Upper lobe of left lung (tissue), 6 donors: ENCODE measurements around the gene FAM81A. TPM values are rescaled to one million over a fixed set of nuclear protein-coding genes. Genes with fewer than 3 reads are reported as not detected.

ENCODE experiments used
- ATAC-seq, 2 donors: fragments of 200-7000 bp; cut with Tn5 transposase; one replicate each; pipeline ENCODE4 v1.9.1; 2022; ENCODE audit warnings: mild to moderate bottlenecking in 2 of 2, moderate library complexity in 2 of 2; ENCODE audit not compliant: low FRiP score in 2 of 2
- DNase-seq, 2 donors: peaks; one replicate each; pipeline ENCODE4 v3.0.0-alpha.2; 2019 to 2020
- H3K27ac ChIP-seq, 4 donors: fragments of 200-600 bp; sonication (generic); one replicate each; pipeline ENCODE4 v1.5.1; 2016 to 2019
- H3K27me3 ChIP-seq, 4 donors: fragments of 200-600 bp; sonication (generic); one replicate each; pipeline ENCODE4 v1.5.1; 2017 to 2019
- H3K36me3 ChIP-seq, 4 donors: fragments of 200-600 bp; sonication (generic); one replicate each; pipeline ENCODE4 v1.5.1; 2016 to 2019
- H3K4me1 ChIP-seq, 4 donors: fragments of 200-600 bp; sonication (generic); one replicate each; pipeline ENCODE4 v1.5.1; 2018 to 2019
- H3K4me3 ChIP-seq, 4 donors: fragments of 200-600 bp; sonication (generic); one replicate each; pipeline ENCODE4 v1.5.1; 2017 to 2019; ENCODE audit warnings: mild to moderate bottlenecking in 2 of 4, moderate library complexity in 1 of 4
- H3K9me3 ChIP-seq, 4 donors: fragments of 200-600 bp; sonication (generic); one replicate each; pipeline ENCODE4 v1.5.1; 2018 to 2019
- CTCF ChIP-seq, 6 experiments: fragments of 450-650 bp in 4 of 6; fragments of 200-600 bp in 2 of 6; sonication (generic) in 2 of 6; IDR thresholded peaks; one replicate each; pipeline ENCODE4 v1.5.1; 2016 to 2019; ENCODE audit warnings: antibody characterized with exemption in 6 of 6
- EP300 ChIP-seq, 4 donors: sonication (generic); formaldehyde crosslinking; IDR thresholded peaks; one replicate each; pipeline ENCODE4 v1.5.1; 2017; ENCODE audit warnings: antibody characterized with exemption in 4 of 4, control low read depth in 2 of 4
- POLR2A ChIP-seq, 4 donors: fragments of 450-650 bp; IDR thresholded peaks; one replicate each; pipeline ENCODE4 v1.5.1; 2016 to 2017; ENCODE audit warnings: antibody characterized with exemption in 4 of 4, mild to moderate bottlenecking in 2 of 4
- POLR2AphosphoS5 ChIP-seq, 2 donors: sonication (generic); formaldehyde crosslinking; IDR thresholded peaks; one replicate each; pipeline ENCODE4 v1.5.1; 2017; ENCODE audit warnings: antibody characterized with exemption in 2 of 2
- WGBS, 2 donors: methylation state at CpG; one replicate each; pipeline ENCODE4 v1.1.5; 2017 to 2018; 5-methylcytosine and 5-hydroxymethylcytosine counted together
- total RNA-seq, 6 donors: library from RNA; depleted of rRNA in 4 of 6; stranded (reverse); fragments of >200 nt in 4 of 6; gene quantifications; one replicate each; pipeline versions ENCODE4 v1.1.0 to v1.2.1, GENCODE V29; 2016 to 2021
- donor health status: DM: no; HTN: no; CAD: no; lungs with moderate emphysema.
- donor health status: DM: no; HTN: yes; CAD: no; lungs with severe emphysema.

Gene FAM81A
- total RNA-seq, 6 donors from 2014 or later, result 0.11 to 10.8 (median 0.80) TPM; not detected in 1

- TF ChIP-seq CTCF (IDR thresholded peaks at IDR 0.05), result no peak
- Histone ChIP-seq H3K27ac (no peak overlapping the region), H3K4me1 (peaks cover 0 to 7% (median 5%) of the 10 kb centered on the region in 4 donors), H3K27me3 (no peaks in the 10 kb centered on the region), H3K4me3 (no peak overlapping the region), H3K36me3 (no peaks in the 10 kb centered on the region), H3K9me3 (no peaks in the 10 kb centered on the region)
- no peak for DNase-seq
- WGBS, 2 donors, result 64 to 75% methylated on average over 3 of the region's 3 CpGs
- ATAC-seq, result peak in 1 of 2 donors; percentile 28
Observed at GRCh38 chr15:59406446-59406845, 31.5 kb upstream of the FAM81A start.

GRCh38 chr15:59407946-59408345 lies 30.0 kb upstream of the FAM81A start:
- TF ChIP-seq POLR2AphosphoS5 (IDR thresholded peaks at IDR 0.05) (no peak), EP300 (IDR thresholded peaks at IDR 0.05) (no peak), CTCF (IDR thresholded peaks at IDR 0.05) (no peak), POLR2A (IDR thresholded peaks at IDR 0.05) (no peak)
- H3K27ac ChIP-seq, result no peak overlapping the region
- H3K4me1 ChIP-seq, result peaks cover 6 to 13% (median 8%) of the 10 kb centered on the region in 4 donors
- ATAC-seq (no peak), DNase-seq (no peak)
- H3K36me3 ChIP-seq, result no peaks in the 10 kb centered on the region
- H3K4me3 ChIP-seq, result no peak overlapping the region
- H3K27me3 ChIP-seq, result no peaks in the 10 kb centered on the region
- 55 to 69% methylated on average over 5 of the region's 5 CpGs for WGBS, 2 donors
- no peaks in the 10 kb centered on the region for H3K9me3 ChIP-seq

- H3K27me3 ChIP-seq, result no peaks in the 10 kb centered on the region
- ATAC-seq (peak; percentile 56 to 58), DNase-seq (peak in 1 of 2 donors; percentile 47)
- 18 to 35% methylated on average over 2 of the region's 2 CpGs for WGBS, 2 donors
- peak overlapping the region in 1 of 4 donors; percentile 4 for H3K27ac ChIP-seq
- peaks cover 7 to 16% (median 8%) of the 10 kb centered on the region in 4 donors for H3K4me1 ChIP-seq
- no peaks in the 10 kb centered on the region for H3K9me3 ChIP-seq
- no peak for TF ChIP-seq POLR2A (IDR thresholded peaks at IDR 0.05)
- TF ChIP-seq CTCF (IDR thresholded peaks at IDR 0.05), result no peak
- no peak for TF ChIP-seq EP300 (IDR thresholded peaks at IDR 0.05)
- no peak for TF ChIP-seq POLR2AphosphoS5 (IDR thresholded peaks at IDR 0.05)
- no peak overlapping the region for H3K4me3 ChIP-seq
- H3K36me3 ChIP-seq, result no peaks in the 10 kb centered on the region
Observed at GRCh38 chr15:59410391-59410896, 27.5 kb upstream of the FAM81A start.

- TF ChIP-seq POLR2A (IDR thresholded peaks at IDR 0.05) (no peak), POLR2AphosphoS5 (IDR thresholded peaks at IDR 0.05) (no peak), EP300 (IDR thresholded peaks at IDR 0.05) (no peak), CTCF (IDR thresholded peaks at IDR 0.05) (no peak)
- no peak overlapping the region for H3K27ac ChIP-seq
- 36 to 68% methylated on average over 1 to 2 of the region's 2 CpGs for WGBS, 2 donors
- ATAC-seq, result no peak
- no peak for DNase-seq
- no peaks in the 10 kb centered on the region for H3K9me3 ChIP-seq
- H3K4me1 ChIP-seq, result peaks cover 0 to 10% (median 8%) of the 10 kb centered on the region in 4 donors
- no peaks in the 10 kb centered on the region for H3K27me3 ChIP-seq
- no peak overlapping the region for H3K4me3 ChIP-seq
- H3K36me3 ChIP-seq, result no peaks in the 10 kb centered on the region
Observed at GRCh38 chr15:59413577-59413976, 24.4 kb upstream of the FAM81A start.

GRCh38 chr15:59416816-59417215 lies 21.2 kb upstream of the FAM81A start:
- Histone ChIP-seq H3K9me3 (no peaks in the 10 kb centered on the region), H3K4me1 (peaks cover 0 to 10% (median 6%) of the 10 kb centered on the region in 4 donors), H3K4me3 (no peak overlapping the region), H3K27ac (no peak overlapping the region), H3K36me3 (no peaks in the 10 kb centered on the region), H3K27me3 (no peaks in the 10 kb centered on the region)
- TF ChIP-seq EP300 (IDR thresholded peaks at IDR 0.05), result no peak
- no peak for TF ChIP-seq POLR2AphosphoS5 (IDR thresholded peaks at IDR 0.05)
- no peak for TF ChIP-seq POLR2A (IDR thresholded peaks at IDR 0.05)
- TF ChIP-seq CTCF (IDR thresholded peaks at IDR 0.05), result no peak
- DNase-seq (no peak), ATAC-seq (no peak)
- WGBS, 2 donors, result 65 to 79% methylated on average over 4 of the region's 4 CpGs
